Astrocyte (in vitro differentiated cells and primary cell): ENCODE data around the gene TMEM238. TPM values are rescaled to one million over a fixed set of nuclear protein-coding genes. Genes with fewer than 3 reads are reported as not detected.
A peak's percentile ranks its signal among the peaks of the same experiment; 100 is the strongest.

ENCODE experiments used
- DNase-seq: peaks from one replicate; pipeline ENCODE4 v3.0.0-alpha.2; 2010; ENCODE audit warnings: low read depth
- FAIRE-seq: peaks from 2 replicates; lab custom pipeline; 2011; peaks lifted over from hg19 to GRCh38; lab: Jason Lieb, UNC
- H2AFZ ChIP-seq: 2 replicates; pipeline ENCODE4 v1.6.0; 2012; ENCODE audit warnings: low read depth, low read length, inconsistent platforms
- H3K27ac ChIP-seq: 2 replicates; pipeline ENCODE4 v1.5.1; 2011; ENCODE audit warnings: low read depth, low read length, inconsistent platforms
- H3K27me3 ChIP-seq: 2 replicates; pipeline ENCODE4 v1.6.0; 2011; ENCODE audit warnings: low read length, inconsistent platforms; ENCODE audit not compliant: insufficient read depth
- H3K36me3 ChIP-seq: 2 replicates; pipeline ENCODE4 v1.5.1; 2011; ENCODE audit warnings: low read length, inconsistent platforms; ENCODE audit not compliant: insufficient read depth
- H3K4me1 ChIP-seq: 2 replicates; pipeline ENCODE4 v1.5.1; 2011; ENCODE audit warnings: low read length, inconsistent platforms; ENCODE audit not compliant: insufficient read depth
- H3K4me2 ChIP-seq: 2 replicates; pipeline ENCODE4 v1.6.0; 2012; ENCODE audit warnings: low read length, inconsistent platforms
- H3K4me3 ChIP-seq: 2 replicates; pipeline ENCODE4 v1.5.1; 2011; ENCODE audit warnings: low read depth, mild to moderate bottlenecking, low read length, inconsistent platforms; ENCODE audit not compliant: insufficient read depth
- H3K79me2 ChIP-seq: 2 replicates; pipeline ENCODE4 v1.6.0; 2012; ENCODE audit warnings: mild to moderate bottlenecking, low read length, inconsistent platforms; ENCODE audit not compliant: insufficient read depth
- H3K9ac ChIP-seq: 2 replicates; pipeline ENCODE4 v1.6.0; 2012; ENCODE audit warnings: mild to moderate bottlenecking, low read length, inconsistent platforms
- H3K9me3 ChIP-seq: 2 replicates; pipeline ENCODE4 v1.5.1; 2012; ENCODE audit warnings: low read depth, mild to moderate bottlenecking, low read length, inconsistent platforms; ENCODE audit not compliant: insufficient read depth
- H4K20me1 ChIP-seq: 2 replicates; pipeline ENCODE4 v1.6.0; 2012; ENCODE audit warnings: low read length, inconsistent platforms; ENCODE audit not compliant: insufficient read depth
- H3K27ac Mint-ChIP-seq: one replicate; pipeline ENCODE4 v1.8.0; 2021; ENCODE audit warnings: mild to moderate bottlenecking, mixed read lengths; ENCODE audit not compliant: unreplicated experiment
- H3K27me3 Mint-ChIP-seq: one replicate; pipeline ENCODE4 v1.8.0; 2021; ENCODE audit warnings: low read depth, mixed read lengths; ENCODE audit not compliant: unreplicated experiment
- H3K36me3 Mint-ChIP-seq: one replicate; pipeline ENCODE4 v1.8.0; 2021; ENCODE audit warnings: low read depth, mixed read lengths; ENCODE audit not compliant: unreplicated experiment
- H3K4me1 Mint-ChIP-seq: one replicate; pipeline ENCODE4 v1.8.0; 2021; ENCODE audit warnings: low read depth, mixed read lengths; ENCODE audit not compliant: unreplicated experiment
- H3K4me3 Mint-ChIP-seq: one replicate; pipeline ENCODE4 v1.8.0; 2021; ENCODE audit warnings: mild to moderate bottlenecking, moderate library complexity, mixed read lengths; ENCODE audit not compliant: unreplicated experiment
- H3K9me3 Mint-ChIP-seq: one replicate; pipeline ENCODE4 v1.8.0; 2021; ENCODE audit warnings: mild to moderate bottlenecking, mixed read lengths; ENCODE audit not compliant: unreplicated experiment
- EZH2 ChIP-seq: IDR thresholded peaks from 2 replicates; pipeline ENCODE4 v1.6.1; 2012; ENCODE audit warnings: mild to moderate bottlenecking, low read length, inconsistent platforms; ENCODE audit not compliant: insufficient read depth
- total RNA-seq: library from RNA; stranded (reverse); gene quantifications from 2 replicates; pipeline ENCODE4 v1.2.1, GENCODE V29; 2021
- TF ChIP-seq, protein P1 (sequence below): IDR thresholded peaks from 2 replicates; pipeline ENCODE4 v1.5.1; 2011; ENCODE audit warnings: low read depth, mild to moderate bottlenecking, inconsistent platforms, low read length, moderate library complexity; ENCODE audit not compliant: insufficient read depth

TMEM238 gene
- total RNA-seq, 1 donor from 2014 or later: 2.1 TPM

- Histone ChIP-seq H3K36me3 (no peaks in the 10 kb centered on the region), H3K27ac (no peak overlapping the region), H3K4me3 (no peak overlapping the region), H3K9ac (no peak overlapping the region), H3K9me3 (no peaks in the 10 kb centered on the region), H3K79me2 (no peaks in the 10 kb centered on the region), H3K4me2 (no peak overlapping the region), H3K4me1 (peaks cover 33% of the 10 kb centered on the region), H2AFZ (no peak overlapping the region), H4K20me1 (no peaks in the 10 kb centered on the region), H3K27me3 (no peaks in the 10 kb centered on the region)
- peaks cover 2% of the 10 kb centered on the region for H3K9me3 Mint-ChIP-seq
- H3K27ac Mint-ChIP-seq: no peak overlapping the region
- peaks cover 6% of the 10 kb centered on the region for H3K36me3 Mint-ChIP-seq
- H3K4me1 Mint-ChIP-seq: peaks cover 17% of the 10 kb centered on the region
- H3K4me3 Mint-ChIP-seq: no peak overlapping the region
- TF ChIP-seq, protein P1, sequence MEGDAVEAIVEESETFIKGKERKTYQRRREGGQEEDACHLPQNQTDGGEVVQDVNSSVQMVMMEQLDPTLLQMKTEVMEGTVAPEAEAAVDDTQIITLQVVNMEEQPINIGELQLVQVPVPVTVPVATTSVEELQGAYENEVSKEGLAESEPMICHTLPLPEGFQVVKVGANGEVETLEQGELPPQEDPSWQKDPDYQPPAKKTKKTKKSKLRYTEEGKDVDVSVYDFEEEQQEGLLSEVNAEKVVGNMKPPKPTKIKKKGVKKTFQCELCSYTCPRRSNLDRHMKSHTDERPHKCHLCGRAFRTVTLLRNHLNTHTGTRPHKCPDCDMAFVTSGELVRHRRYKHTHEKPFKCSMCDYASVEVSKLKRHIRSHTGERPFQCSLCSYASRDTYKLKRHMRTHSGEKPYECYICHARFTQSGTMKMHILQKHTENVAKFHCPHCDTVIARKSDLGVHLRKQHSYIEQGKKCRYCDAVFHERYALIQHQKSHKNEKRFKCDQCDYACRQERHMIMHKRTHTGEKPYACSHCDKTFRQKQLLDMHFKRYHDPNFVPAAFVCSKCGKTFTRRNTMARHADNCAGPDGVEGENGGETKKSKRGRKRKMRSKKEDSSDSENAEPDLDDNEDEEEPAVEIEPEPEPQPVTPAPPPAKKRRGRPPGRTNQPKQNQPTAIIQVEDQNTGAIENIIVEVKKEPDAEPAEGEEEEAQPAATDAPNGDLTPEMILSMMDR: no peak
- TF ChIP-seq EZH2: no peak
- peaks cover 2% of the 10 kb centered on the region for H3K27me3 Mint-ChIP-seq
- DNase-seq: no peak
- no peak for FAIRE-seq
Measured at GRCh38 chr19:55377356-55378131, 6.5 kb downstream of the TMEM238 start.

GRCh38 chr19:55376241-55376933, 7.7 kb downstream of the TMEM238 start, which contains the start of gene TMEM190:
TMEM190 (plus strand) TSS chr19:55376826; CDS start chr19:55376854, 28 bp downstream.
- no peaks in the 10 kb centered on the region for H4K20me1 ChIP-seq
- H3K9me3 ChIP-seq: no peaks in the 10 kb centered on the region
- Mint-ChIP-seq H3K27me3 (peaks cover 2% of the 10 kb centered on the region), H3K27ac (peak within 1 kb of the TSS; percentile 85), H3K4me3 (peak within 1 kb of the TSS; percentile 50), H3K9me3 (no peaks in the 10 kb centered on the region), H3K36me3 (peaks cover 3% of the 10 kb centered on the region), H3K4me1 (peaks cover 21% of the 10 kb centered on the region)
- no peaks in the 10 kb centered on the region for H3K27me3 ChIP-seq
- H3K79me2 ChIP-seq: no peaks in the 10 kb centered on the region
- no peak within 1 kb of the TSS for H3K4me2 ChIP-seq
- peaks cover 42% of the 10 kb centered on the region for H3K4me1 ChIP-seq
- H3K27ac ChIP-seq: no peak within 1 kb of the TSS
- FAIRE-seq: no peak
- no peak for DNase-seq
- no peak within 1 kb of the TSS for H2AFZ ChIP-seq
- H3K4me3 ChIP-seq: no peak within 1 kb of the TSS
- no peaks in the 10 kb centered on the region for H3K36me3 ChIP-seq
- TF ChIP-seq EZH2: no peak
- TF ChIP-seq, protein P1: no peak
- no peak within 1 kb of the TSS for H3K9ac ChIP-seq
